GM18498 (cell line): ENCODE results near the gene HIPK2.

Experiments
- ATAC-seq: cut with Tn5 transposase; IDR thresholded peaks from one replicate; pipeline ENCODE4 v1.9.1; 2021; ENCODE audit warnings: mild to moderate bottlenecking, moderate library complexity; ENCODE audit not compliant: unreplicated experiment

HIPK2 gene

DNA sequence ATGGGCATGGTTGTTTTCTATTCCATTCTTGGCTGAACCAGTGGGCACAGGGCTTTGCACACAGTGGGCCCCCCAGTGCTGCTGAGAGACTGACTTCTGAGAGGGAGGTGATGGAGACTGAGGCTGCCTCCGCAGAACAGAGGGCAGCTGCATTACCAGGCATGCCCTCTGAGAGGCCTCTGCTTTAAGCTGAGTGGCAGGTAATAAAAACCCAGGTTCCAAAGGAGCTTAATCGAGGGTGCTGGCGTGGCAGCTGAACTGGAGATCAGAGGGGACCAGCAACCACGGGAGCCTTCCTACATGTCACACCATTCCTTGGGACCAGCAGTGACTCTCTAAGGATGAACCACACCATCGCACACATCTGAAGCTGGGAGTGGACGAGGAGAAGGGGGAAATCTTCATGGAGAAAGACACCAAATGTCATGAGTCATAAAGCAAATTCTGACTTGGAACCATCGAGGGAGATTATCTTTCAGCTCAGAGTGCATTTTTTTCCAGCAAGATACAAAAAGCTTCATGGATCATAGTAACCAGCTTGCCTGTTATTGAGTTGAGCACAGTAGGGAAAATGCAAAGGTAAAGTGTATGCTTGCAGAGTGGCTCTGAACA, 24.6 kb downstream of the HIPK2 start:
- no peak for ATAC-seq

- ATAC-seq: no peak
Measured at GRCh38 chr7:139752604-139753003, 25.2 kb downstream of the HIPK2 start.

GRCh38 chr7:139752148-139752547, 25.6 kb downstream of the HIPK2 start:
- no peak for ATAC-seq

DNA sequence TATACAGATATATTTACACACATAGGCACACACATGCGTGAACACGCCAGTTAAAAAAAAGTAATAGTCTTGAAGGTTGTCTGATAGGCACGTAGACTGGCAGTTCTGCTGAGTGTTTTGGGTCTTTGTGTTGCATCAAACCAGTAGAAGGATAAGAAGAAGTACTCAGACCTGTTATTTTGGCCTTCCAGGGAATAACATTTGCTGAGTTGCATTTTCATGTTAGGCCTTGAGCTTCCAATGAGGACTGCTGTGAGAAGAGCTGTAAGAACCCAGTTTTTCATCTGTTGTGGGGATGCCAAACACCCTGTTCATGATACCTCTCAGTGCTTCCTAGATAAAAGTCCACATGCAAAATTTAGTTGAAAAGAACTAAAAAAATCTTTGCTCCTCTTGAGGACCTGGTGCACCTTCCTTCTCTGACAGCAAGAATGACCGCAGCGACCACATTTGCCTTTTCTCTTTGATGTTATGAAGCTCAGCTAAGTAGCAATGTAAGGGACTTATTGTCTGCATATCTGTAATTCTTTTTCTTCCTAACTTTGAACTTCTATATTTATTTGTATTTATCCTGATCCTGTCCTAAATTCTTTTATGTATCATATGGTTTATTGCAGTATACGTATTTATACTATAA, 27.2 kb downstream of the HIPK2 start:
- no peak for ATAC-seq

DNA sequence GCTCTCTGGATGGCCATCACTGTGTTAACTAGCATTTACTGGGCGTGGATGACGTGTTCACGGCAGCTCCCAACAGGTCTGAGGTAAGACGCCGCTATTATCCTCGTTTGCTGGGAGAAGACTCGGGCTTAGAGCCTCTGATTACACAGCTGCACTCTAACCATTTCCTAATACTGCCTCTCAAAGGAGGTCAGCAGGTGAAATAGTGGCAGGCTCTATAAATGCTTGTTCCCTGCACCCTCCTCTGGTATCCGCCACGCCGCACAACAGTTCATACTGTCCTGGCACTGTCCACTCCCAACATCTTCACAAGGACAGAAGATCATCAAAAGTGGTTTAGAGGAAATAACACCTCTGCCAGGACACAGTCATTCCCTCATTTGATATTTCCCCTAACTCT, 28.3 kb downstream of the HIPK2 start:
- no peak for ATAC-seq

DNA sequence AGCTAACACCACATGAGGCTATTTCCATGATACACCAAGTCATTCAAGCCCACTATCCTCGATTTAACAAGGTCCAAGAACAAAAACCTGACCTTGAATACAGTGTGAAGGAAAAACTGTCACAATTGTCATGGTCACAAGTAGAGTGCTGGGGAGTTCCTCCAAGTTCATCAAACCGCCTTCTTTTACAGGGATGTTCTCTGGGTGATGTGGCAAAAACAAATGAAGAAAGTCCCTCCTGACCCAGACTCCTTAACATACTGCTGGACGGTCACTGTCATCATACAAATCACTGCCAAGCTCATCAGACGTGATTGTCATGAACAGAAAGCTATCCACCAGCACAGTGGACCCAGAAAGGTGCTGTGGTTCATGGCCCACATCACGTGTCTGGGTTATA, 28.9 kb downstream of the HIPK2 start:
- ATAC-seq: no peak

DNA sequence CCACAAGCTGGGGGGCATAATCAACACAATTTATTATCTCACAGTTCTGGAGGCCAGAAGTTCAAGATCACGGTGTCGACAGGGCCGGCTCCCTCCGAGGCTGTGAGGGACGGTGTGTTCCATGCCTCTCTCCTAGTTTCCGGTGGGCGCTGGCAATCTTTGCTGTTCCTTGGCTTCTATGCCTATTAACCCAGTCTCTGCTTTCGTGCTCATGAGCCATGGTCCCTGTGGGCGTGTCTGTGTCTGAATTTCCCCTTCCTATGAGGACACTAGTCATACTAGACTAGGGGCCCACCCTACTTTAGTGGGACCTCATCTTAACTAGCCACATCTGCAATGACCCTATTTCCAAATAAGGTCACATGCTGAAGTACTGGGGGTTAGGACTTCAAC, 29.4 kb downstream of the HIPK2 start:
- no peak for ATAC-seq

DNA sequence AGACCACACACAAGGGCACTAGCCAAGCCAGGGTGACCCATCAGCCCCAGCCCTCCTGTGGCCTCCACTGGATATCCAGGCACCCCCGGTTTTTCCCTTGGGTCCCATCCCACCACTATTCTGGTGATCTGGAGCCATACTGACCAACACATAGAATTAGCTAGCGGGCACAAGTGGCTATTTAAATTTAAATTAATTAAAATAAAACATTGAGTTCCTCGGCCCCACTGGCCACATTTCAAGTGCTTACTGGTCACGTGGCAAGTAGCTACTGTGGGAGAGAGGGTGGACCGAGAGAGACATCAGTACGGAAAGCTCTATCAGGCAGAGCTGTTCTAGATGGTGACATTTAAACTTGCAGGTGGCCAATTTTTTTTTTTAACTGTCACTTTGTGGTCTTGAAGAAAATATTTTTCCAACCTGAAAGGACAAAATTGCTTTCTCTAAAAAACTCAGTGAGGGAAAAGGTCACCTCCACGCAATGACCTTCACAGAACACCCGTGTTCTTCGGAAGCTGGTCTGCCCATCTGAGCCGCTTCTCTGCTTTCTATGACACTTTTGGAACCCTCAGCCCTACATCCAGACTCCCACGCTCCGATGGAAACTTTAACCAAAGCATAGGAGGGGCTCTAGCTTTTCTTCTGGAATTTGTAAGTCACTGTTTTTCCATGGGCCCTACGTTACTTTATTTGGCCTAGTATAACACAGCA, 30.0 kb downstream of the HIPK2 start:
- no peak for ATAC-seq

DNA sequence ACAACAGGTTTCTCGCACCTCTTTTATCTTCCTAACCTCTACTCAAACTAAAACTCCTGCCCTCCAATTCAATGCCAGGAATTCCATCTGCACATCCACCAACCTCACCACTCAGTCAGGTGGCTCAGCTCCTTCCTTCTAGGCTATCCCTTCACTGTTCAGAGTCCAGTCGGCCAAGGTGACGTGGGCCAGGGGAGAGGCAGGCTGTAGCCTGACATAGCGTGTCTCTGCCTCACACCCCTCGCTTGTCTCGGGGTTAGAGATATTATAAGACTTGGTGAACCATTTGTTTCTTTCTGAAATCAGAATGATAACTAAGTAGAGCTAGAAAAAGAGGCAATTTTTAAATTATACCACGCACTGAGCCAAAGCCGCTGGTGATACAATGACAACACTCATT, 31.1 kb downstream of the HIPK2 start:
- ATAC-seq: no peak

- ATAC-seq: no peak
Measured at GRCh38 chr7:139745678-139746143, 32.1 kb downstream of the HIPK2 start.

- no peak for ATAC-seq
Measured at GRCh38 chr7:139744768-139745677, 32.8 kb downstream of the HIPK2 start.

DNA sequence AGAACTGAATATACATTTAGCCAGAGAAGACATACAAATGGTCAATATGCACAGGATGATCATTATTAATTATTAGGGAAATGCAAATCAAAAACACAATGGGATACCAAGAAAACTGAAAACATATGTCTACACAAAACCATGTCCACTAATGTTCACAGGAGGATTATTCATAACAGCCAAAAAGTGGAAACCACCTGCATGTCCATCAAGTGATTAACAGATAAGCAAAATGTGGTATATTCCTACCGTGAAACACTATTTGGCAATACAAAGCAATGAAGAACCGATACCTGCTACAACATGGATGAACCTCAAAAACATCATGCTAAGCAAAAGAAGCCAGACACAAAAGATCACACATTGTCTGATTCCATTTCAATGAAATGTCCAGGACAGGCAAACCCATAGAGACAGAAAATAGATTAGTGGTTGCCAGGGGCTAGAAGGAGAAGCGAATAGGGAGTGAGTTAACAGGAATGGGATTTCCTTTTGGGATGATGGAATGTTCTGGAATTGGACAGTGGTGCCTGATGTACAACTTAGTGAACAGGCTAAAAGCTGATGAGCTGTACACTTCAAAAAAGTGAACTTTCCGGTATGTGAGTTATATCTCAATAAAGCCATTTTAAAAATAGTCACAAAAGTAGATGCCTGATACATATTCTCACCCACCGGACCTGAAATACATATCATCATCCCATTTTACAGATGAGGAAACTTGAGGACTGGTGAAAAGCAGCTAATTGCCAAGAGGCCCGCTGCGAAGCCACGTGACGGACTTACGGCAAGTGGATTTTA, 33.6 kb downstream of the HIPK2 start:
- ATAC-seq: no peak

DNA sequence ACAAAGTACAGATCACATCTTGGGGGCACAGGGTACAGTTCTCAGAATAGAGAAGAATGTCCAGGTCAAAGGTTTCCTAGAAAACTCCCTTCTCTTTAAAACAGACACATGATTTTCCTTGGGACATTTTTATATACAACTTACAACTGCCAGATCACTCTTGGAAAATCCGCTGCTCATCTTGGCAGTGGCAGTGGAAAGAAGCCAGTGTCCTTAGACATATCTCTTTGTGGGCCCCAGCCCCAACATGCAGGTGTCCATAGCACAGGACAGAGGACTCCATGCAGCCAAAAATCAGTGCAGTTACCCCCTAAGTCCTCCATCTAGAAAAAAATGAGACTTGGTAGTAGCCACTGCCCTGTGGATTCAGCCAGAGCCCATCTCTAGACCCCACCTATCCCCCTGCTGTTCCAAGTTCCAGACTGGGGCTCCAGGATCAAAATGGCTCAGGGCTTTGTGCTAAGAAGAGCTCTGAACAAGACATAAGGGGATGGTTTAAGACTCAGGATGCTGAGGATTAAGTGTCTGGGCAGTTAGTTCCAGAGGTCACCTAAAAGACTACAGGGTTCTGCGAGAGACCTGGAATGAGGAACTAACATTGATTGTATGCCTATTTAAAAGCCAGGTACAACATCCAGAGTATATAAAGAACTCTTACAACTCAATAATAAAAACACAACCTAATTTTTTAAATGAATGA, 34.4 kb downstream of the HIPK2 start:
- no peak for ATAC-seq

GRCh38 chr7:139741789-139742344, 35.9 kb downstream of the HIPK2 start:
- no peak for ATAC-seq

GRCh38 chr7:139741239-139741638, 36.6 kb downstream of the HIPK2 start:
- no peak for ATAC-seq

DNA sequence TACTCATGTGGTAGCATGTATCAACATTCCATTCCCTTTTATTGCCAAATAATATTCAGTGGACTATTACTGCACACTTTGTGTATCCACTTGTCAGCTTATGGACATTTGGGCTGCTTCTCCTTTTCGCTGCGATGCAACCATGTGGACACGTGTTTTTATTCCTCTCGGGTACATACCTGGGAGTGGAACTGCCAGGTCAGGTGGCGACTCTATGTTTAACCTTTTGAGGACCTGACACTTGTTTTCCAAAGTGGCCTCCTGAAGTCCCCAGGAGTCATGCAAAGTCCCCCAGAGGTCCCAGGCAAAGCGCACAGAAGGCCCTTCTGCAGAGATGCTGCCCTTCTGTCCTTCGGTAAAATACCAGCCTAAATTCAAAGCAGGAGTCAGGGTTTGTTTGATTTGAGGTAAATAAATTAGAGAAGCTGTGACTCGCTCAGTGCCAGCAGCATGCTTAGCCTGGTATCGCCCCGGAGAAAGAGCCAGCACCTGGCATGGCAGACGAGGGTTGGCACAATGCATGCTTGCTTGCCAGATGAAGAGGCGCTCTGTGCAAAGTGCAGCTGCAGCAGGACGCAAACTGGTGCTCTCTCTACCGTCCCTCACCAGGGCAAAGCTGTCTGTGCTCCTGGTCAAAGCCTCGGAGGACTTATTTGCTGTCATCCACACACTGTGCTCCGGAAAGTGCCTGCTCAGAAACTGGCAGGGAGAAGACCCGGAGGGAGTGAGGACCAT, 37.8 kb downstream of the HIPK2 start:
- no peak for ATAC-seq

- no peak for ATAC-seq
Measured at GRCh38 chr7:139738772-139739171, 39.0 kb downstream of the HIPK2 start.

DNA sequence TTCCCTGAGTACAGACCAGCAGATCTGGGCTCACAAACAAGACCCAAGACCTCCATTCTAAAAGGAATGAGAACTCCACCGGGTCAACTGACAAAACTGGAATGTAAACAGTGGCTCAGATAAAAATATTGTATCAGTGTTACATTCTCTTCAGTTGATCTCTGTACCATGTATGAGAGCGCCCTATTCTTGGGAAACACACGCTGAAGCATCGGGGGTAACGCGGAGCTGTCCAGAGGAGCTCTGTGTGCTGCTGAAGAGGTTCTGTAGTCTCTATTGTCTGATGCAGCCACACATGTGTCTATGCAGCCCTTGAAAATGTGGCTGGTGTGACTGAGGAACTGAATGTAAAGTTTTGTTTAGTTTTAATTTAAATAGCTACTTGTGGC, 39.7 kb downstream of the HIPK2 start:
- ATAC-seq: no peak
